GM11168 (cell line): ENCODE measurements around the gene IZUMO1R.
"Not testable (repeated sequence)": the region's sequence is repeated elsewhere in the genome, so short reads cannot be mapped to it uniquely, and the experiment has no call there.

Experiments used
- in situ Hi-C: fragments of 300-500 bp; cut with MboI; formaldehyde crosslinking; loops from one replicate; pipeline ENCODE4 v1.12.0; 2022; ENCODE audit warnings: low sequenced_read_pairs; ENCODE audit not compliant: unreplicated experiment

Gene IZUMO1R

DNA sequence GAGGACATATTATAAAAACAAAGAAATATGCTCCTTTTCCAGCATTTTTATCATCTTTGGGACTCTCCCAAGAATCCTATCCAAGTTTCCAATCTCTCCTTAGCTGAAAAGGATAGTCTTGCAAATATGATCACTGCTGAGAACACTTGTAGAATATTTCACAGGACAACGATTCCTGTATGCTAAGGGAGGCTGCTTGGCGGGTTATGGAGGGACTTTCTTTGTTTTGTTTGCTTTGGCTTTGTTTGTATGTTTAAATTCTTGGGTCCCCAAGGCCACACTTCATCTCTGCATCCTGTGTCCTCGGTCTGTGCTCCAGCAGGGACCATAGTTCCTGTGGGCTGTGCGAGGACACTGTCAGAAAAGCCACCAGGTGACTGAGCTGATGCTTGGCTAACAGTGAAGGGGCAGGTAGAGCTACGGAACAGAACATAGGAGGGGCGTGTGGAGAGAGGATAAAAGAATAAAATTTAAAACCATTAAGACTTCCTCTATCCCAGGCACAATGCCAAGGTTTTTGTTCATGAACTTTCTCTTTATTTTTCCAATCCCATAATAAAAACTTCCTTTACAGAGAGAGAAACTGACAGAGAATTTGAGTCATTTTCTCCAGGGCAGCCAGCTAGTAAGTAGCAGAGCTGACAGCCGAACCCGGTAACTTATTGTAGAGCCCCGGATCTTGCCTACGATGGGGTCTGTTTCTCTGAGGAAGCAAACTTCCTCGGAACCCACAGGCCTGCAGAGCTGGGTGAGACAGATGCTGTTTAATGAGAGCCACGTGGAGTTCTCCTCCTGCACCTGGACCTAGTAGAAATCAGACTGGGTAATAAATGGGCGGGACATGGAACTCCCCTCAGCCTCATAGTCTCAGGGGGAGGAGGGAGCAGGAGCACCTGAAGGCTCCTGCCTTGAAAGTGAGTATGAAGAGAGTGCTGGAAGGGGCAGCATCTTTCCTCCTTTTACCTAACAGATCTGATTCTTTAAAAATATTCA, at the start of gene IZUMO1R:
IZUMO1R (plus strand) TSS at position 615 of the 993 bp plus-strand sequence. CDS start 1,057 bp downstream, outside the sequence.
- in situ Hi-C loops, result no loop called here

DNA sequence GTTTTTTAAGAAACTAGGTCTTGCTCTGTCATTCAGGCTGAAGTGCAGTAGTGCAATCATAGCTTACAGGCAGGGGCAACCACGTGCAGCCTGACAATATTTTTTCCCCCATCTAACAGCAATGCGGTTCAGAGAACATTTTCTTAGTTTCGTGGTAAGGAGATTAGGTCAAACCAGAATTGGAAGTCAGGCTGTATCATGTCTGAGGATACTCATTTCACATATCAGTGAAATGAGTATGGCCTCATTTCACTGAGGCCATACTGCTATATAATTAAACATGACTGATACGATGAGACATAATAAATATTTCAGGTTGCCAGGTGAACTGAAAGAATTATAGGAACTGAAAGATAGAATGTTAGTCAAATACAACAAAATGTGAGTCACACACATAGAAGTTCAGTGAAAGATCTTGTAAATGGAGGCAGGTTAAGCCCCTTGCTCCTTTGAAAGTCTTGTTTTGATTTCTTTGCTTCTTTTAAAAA, 32.5 kb upstream of the IZUMO1R start:
- in situ Hi-C loops, result no loop called here

DNA sequence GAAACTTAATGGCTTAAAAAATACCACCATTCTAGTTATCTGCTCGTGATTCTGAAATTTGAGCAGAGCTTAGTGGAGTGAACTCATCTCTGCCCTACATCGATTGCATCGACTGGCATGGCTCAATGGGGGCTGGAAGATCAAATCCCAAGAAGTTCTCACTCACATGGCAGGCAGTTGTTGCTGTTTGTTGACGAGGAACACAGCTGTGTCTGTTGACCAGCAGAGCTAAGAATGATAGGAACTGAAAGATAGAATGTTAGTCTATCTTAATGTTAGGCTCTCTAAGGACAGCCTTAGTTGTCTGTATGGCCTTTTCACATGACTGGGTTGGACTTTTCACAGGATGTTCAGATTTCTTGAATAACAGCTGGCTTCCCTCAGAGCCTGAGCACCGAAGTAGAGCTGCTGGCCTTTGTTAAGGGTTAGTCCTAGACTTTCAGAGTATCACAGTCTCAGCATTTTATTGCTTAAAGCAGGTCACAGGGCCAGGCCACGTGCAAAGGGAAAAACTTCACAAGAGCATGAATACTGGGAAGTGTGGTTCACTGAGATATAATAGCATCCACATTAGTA, 31.6 kb upstream of the IZUMO1R start:
- in situ Hi-C loops, result no loop called here

DNA sequence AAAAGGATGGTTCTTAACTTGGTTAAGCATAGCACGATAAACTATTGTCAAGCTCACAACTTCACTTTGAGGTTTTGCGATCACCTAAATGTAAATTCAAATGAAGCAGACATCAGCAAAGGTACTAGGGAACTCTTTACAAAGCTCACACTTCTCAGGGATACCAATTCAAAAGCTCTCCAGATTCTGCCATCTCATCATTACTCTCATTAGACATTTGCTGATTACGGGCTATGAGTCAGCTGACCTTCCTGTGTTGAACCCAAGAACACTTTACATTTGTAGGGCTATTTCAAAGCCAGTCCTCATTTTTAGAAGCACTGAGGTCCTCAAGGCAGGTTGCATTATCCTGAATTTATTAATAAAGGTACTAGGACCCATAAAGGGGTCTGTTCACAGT, 28.4 kb upstream of the IZUMO1R start:
- in situ Hi-C loops, result no loop called here

DNA sequence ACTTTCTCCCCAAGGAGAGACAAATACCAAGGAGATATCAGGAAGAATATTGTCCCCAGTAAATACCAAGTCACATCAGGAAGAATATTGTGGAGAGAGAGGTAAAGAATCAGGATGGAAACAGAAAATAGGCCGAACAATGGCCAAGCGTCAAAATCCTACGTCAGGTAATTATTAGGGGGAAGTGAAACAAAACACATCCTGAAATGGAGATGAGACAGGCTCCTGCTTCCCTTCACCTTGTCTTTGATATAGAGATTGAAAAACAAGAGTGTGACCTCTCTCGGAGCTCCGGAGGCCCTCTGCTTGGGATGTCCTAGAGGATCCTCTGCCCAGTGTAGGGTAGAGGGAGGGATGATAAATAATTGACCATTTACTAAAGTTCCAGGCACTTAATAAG, 27.4 kb upstream of the IZUMO1R start:
- in situ Hi-C loops, result no loop called here

DNA sequence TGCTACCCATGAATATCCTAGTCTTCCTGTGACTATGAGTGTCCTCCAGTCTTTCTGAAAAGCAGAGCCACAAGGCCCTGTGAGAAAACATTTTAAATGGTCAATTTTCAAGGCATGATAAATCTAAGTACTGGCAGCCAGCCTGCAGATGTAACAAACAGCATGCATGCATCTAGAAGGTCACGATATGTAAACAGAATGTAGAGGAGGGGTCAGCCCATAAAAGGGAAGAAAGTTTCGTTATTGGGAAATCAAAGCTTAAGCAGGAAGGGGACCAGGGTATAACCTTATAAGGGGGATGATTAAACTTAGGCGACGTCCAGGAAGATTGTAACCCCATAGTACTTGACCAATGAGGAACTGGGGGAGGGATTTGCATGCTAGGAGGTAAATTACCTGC, 26.2 kb upstream of the IZUMO1R start:
- in situ Hi-C loops, result not testable (repeated sequence)

DNA sequence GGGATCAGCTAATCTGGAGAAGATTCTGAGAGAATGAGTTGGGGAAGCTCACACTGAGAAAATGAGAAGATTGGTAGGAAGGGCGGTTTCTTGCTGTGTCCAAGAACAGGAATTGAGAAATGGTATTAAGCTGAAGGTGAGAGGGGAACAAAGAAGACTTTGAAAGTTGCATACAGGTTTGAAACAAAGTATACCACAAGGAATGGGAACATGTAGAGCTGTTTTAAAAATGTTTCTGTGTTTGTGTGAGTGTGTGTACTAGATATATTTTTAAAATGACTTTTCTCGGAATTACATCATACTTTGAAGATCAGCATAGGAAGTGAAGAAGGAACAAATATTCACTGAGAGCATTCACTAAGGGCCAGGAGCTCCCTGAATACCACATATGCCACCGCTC, 24.4 kb upstream of the IZUMO1R start:
- in situ Hi-C loops, result no loop called here

DNA sequence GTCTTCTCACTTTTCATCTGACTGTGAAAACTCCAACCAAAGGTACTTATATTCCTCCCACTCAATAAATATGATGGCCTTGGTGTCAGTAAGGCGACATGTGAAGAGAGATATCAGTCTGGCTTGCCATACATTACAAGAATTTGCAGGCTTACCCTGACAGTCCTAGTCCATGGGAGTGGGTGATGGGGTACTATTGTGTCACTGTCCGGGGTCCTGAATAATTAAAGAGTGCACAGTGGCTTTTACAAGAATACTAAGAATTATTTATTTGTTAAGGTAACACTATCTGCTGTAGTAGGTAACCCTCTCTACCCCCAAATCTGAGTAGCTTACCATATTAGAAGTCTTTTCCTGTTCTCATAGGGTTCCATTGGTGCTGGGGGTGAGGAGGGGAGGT, 23.1 kb upstream of the IZUMO1R start:
- in situ Hi-C loops, result no loop called here

DNA sequence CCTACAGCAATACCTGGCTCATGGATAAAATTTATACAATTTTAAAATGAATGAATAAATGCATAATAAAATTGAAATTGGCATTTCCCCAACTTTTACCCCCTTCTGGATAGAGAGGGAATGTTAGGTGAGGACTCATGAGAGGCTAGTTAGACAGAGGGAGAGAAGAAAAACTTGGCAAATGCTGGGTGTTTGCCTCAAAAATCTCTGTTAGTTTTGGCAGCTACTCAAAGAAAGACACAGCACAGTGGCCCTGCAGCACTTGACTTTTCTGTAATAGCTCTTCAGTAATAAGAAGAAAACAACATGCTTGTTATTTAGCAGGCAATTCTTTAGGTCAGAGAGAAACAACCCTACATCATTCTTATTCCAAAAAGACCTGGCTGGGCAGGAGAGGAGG, 20.7 kb upstream of the IZUMO1R start:
- in situ Hi-C loops, result no loop called here

DNA sequence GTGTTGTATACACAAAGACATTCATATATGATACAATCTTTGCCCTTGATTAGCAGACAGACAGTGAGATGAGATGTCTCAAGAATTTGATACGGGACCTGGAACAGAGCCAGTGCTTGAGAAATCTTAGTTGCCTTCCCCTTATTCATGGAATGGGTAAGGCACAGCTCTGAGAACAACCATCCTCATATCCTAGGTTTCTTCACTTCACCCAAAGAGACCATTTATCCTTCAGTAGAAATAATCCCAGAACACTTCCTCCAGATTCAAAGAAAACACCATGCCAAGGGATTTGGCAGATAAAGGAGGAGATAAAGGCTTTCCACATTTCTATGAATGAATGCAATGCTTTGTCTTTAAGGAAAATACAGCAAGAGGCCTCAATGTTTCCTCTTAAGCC, 8.8 kb upstream of the IZUMO1R start:
- in situ Hi-C loops, result no loop called here

DNA sequence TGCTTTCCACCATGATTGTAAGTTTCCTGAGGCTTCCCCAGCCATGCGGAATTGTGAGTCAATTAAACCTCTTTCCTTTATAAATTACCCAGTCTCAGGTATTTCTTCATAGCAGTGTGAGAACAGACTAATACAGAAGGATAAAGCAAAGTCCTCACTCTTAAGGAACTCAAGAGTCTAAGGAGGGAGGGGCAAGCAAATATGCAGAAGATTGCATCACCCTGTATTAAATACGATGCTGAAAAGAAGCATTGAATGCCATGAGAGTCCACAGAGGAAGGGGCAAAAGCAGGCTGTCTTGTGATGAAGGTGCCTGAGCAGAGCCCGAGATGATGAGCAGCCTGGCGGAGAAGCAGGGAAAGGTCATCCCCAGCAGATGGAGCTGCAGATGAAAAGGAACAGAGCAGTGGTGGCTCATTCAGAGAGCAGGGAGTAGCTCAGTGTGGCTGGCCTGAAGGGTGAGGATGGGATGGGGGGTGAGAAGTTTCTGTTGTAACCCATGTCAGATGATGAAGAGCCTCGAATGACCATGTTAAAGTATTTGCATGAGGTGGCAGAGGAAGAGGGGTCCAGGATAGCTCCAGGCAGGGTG, 6.3 kb upstream of the IZUMO1R start:
- in situ Hi-C loops, result no loop called here

DNA sequence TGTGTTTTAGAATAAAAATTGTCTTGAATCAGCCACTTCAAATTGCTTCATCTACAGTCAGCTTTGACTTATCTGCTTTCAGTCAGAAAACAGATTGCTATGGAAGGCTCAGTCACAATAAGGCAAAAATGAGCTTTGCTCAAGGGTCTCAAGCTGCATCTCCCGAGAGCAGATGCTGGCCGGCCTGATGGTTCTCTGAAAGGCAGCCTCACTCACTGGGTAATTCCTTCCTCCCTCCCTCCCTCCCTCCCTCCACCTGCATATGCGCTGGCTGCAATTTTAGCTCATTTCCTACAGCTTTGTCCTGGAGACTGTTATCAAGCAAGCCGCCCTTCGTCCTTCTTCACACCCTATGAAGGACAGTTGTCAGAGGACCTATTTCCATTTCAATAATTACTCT, 1.6 kb upstream of the IZUMO1R start:
- in situ Hi-C loops, result no loop called here

DNA sequence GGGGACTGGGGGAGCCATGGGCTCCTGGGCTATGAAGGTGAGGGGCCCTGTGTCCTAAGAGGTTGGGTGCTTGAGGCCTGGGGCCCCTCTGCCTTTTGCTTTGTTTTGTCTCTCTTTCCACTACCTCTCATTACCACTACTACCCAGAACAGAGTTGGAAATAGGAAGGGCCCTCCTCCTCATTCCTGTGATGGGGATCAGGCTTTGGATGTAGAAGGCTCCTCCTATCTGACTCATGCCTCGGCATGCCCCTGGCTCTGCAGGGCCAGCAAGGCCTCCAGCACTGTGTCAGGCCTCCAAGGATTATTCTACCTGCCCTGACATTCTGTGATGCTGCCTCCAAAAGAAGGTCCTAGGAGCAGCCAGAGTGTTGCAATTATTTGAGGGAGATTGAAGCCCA, 766 bp downstream of the IZUMO1R start:
- in situ Hi-C loops, result no loop called here

DNA sequence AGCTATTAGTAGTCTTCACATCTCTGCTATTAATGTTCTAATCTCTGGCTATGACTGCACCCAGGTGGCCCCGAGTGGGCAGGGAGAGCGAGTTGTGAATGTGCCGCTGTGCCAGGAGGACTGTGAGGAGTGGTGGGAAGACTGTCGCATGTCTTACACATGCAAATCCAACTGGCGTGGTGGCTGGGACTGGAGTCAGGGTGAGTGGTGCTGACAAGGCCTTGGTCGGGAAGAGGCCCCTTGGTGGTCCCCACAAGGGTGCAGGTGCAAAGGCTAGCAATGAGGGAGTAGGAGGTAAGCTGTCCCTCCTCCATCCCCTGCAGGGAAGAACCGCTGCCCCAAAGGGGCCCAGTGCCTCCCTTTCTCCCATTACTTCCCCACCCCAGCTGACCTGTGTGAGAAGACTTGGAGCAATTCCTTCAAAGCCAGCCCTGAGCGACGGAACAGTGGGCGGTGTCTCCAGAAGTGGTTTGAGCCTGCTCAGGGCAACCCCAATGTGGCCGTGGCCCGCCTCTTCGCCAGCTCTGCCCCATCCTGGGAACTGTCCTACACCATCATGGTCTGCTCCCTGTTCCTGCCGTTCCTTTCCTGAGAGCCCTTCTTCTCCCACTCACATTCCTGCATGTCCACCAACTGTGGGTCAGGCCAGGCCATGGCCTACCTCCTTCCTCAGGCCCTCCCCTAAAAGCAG, 2.9 kb downstream of the IZUMO1R start:
- in situ Hi-C loops, result no loop called here

DNA sequence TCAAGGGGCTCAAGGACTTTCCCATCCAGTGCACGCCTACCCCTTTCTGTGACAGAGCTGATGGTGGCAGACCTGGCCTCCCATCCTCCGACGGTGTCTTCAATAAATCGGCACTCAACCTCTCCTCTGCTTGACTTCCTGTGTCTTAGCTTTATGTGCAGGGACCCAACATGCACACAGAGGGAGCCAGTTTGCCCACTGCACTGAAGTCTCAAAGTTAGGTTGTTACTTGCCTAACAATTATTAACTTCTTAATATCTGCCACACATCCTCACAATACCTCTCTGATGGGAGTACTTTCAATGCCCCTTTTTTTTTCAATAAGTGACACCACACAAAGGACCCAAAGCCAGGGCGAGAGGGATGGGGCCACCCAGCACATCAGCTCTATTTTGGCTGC, 3.6 kb downstream of the IZUMO1R start:
- in situ Hi-C loops, result no loop called here

DNA sequence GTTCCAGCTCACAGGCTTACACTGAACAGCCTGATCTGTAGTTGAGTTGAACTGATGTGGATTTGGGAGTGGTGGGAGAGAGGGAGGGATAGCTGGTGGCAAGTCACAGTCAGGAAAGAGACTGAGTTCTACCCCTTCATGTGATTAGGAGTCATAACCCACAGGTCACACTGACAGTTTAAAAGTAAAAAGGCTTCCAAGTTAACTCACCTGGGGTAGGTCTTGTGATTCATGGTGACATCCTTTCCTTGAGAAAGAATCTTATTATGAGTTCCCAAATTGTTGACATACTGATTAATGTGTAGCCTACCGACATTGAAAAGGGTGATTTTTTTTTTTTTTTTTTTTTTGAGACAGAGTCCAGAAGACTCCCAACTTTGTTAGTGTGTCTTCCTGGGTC, 5.4 kb downstream of the IZUMO1R start:
- in situ Hi-C loops, result no loop called here

DNA sequence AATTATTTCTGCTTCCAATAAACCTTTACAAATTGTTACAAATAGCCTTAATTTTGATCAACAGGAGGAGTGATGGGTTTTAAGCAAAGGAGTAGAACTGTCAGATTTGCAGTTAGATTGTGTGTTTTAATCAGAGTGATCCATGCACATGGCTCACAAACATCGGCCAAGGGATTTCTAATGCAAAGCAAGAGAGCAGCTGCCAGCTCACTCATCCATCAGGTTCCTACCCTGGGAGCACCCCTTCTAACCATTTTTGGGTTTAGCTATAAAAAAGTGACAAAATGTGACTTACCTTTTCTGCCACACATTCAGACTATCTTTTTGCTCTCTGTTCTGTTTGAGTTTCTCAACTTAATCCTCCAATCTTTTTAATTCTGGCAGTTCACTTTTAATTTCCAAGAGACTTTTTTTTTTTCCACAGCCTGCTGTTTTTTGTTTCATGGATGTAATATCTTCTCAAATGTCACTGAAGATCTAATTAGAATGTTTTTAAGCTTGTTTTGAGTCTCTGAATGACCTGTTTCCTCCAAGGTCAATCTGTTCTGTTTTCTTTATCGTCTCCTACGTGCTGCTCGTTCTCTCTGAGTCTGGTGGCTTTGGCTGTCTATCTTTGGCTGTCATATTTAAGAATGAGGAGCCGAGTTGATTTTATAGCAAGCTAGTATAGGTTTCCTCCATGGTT, 6.0 kb downstream of the IZUMO1R start:
- in situ Hi-C loops, result no loop called here

DNA sequence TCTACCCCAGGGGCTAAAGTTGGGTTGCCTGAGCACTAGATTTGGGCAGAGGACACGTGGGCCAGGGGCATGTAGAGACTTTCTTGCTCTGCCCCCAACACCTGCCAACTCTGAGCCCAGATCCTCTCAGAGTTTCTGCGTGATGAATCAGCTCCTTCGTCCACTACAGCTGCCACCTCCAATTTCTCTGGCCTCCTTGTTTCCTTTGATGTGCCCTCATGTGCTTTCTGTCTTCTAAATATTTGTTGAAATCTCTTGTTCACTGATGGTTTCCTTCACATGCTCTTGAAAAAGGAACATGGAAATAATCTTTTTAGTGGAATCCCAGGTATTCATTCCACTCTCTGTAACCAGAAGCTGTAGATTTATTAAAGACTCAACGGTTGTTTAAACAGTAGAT, 8.0 kb downstream of the IZUMO1R start:
- in situ Hi-C loops, result no loop called here

DNA sequence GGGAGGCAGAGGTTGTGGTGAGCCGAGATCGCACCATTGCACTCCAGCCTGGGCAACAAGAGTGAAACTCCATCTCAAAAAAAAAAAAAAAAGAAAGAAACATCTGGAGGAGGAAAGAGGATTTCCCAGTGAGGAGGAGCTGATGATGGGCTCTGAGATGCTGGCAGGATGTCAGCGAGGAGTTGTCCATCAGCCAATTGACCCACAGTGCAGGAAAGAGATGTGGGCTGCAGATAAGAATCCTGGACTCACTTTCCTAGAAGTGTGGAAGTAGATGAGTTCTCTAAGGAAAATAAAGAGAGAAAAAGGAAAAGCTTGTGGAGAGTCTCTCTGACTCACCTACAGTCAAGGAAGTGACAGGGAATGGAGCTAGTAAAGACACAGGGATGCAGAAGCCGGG, 9.7 kb downstream of the IZUMO1R start:
- in situ Hi-C loops, result no loop called here

DNA sequence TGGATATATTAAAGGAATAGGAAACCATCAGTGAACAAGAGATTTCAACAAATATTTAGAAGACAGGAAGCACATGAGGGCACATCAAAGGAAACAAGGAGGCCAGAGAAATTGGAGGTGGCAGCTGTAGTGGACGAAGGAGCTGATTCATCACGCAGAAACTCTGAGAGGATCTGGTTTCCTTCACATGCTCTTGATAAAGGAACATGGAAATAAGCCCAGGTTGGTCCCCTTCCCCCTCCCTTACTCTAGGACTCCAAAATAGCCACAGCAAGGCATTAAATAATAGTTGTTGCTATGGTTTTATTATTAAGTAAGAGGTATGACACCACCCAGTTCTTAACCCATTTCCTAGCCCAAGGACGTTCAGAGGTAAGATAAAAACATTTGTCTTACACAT, 11.3 kb downstream of the IZUMO1R start:
- in situ Hi-C loops, result no loop called here
